Measurements from ENCODE around the gene TENT4A. TPM values are rescaled to one million over a fixed set of nuclear protein-coding genes. Genes with fewer than 3 reads are reported as not detected.

The TENT4A gene
- total and polyA plus RNA-seq, 7 experiments from 2014 or later: 1.6 to 61.4 (median 50.7) TPM

- Mint-ChIP-seq H3K9me3 (no peaks in the 10 kb centered on the region), H3K27me3 (peaks cover 0 to 14% (median 13%) of the 10 kb centered on the region in 5 donors), H3K36me3 (no peaks in the 10 kb centered on the region), H3K4me3 (no peak overlapping the region), H3K4me1 (peaks cover 0 to 7% (median 3%) of the 10 kb centered on the region in 7 donors), H3K27ac (no peak overlapping the region)
- Histone ChIP-seq H3K4me3 (ENCODE audit: low read length) (no peak overlapping the region), H3K27me3 (ENCODE audit: control insufficient read depth in 2 of 2, insufficient read depth in 2 of 2, low read length in 2 of 2) (no peaks in the 10 kb centered on the region), H3K9me3 (ENCODE audit: control insufficient read depth in 2 of 3, low read length in 3 of 3) (no peaks in the 10 kb centered on the region), H3K36me3 (ENCODE audit: control insufficient read depth in 2 of 3, insufficient read depth in 3 of 3, low read length in 3 of 3) (no peaks in the 10 kb centered on the region), H3K4me1 (ENCODE audit: control insufficient read depth in 2 of 2, insufficient read depth in 2 of 2, low read length in 2 of 2) (no peaks in the 10 kb centered on the region), H3K27ac (ENCODE audit: low read depth, low read length) (no peak overlapping the region)
- ATAC-seq (no peak), DNase-seq (no peak)
- CTCF ChIA-PET: no interaction called here
- POLR2A ChIA-PET: no interaction called here
- intact Hi-C loops (cut with micrococcal nuclease): no loop called here
Measured at GRCh38 chr5:6786786-6787495, 73.7 kb downstream of the TENT4A start.

GRCh38 chr5:6787941-6788340 is 74.7 kb downstream of the TENT4A start:
- ChIA-PET CTCF (no interaction called here), POLR2A (no interaction called here)
- Mint-ChIP-seq H3K4me1 (peaks cover under 1 to 8% (median 5%) of the 10 kb centered on the region in 7 donors), H3K27ac (no peak overlapping the region), H3K4me3 (no peak overlapping the region), H3K36me3 (no peaks in the 10 kb centered on the region), H3K27me3 (peaks cover under 1 to 19% (median 8%) of the 10 kb centered on the region in 5 donors), H3K9me3 (no peaks in the 10 kb centered on the region)
- ATAC-seq: no peak
- intact Hi-C loops (cut with micrococcal nuclease): no loop called here
- Histone ChIP-seq H3K27me3 (ENCODE audit: control insufficient read depth in 2 of 2, insufficient read depth in 2 of 2, low read length in 2 of 2) (no peaks in the 10 kb centered on the region), H3K9me3 (ENCODE audit: control insufficient read depth in 2 of 3, low read length in 3 of 3) (no peaks in the 10 kb centered on the region), H3K27ac (ENCODE audit: low read depth, low read length) (no peak overlapping the region), H3K4me1 (ENCODE audit: control insufficient read depth in 2 of 2, insufficient read depth in 2 of 2, low read length in 2 of 2) (no peaks in the 10 kb centered on the region), H3K4me3 (ENCODE audit: low read length) (no peak overlapping the region), H3K36me3 (ENCODE audit: control insufficient read depth in 2 of 3, insufficient read depth in 3 of 3, low read length in 3 of 3) (no peaks in the 10 kb centered on the region)
- DNase-seq: no peak

GRCh38 chr5:6788439-6788838 is 75.2 kb downstream of the TENT4A start:
- ChIA-PET POLR2A (no interaction called here), CTCF (no interaction called here)
- no peak overlapping the region for H3K27ac ChIP-seq (ENCODE audit: low read depth, low read length)
- intact Hi-C loops (cut with micrococcal nuclease): no loop called here
- H3K4me3 ChIP-seq (ENCODE audit: low read length): no peak overlapping the region
- H3K4me1 Mint-ChIP-seq: peaks cover 5 to 12% (median 10%) of the 10 kb centered on the region in 7 donors
- peaks cover 5 to 22% (median 6%) of the 10 kb centered on the region in 5 donors for H3K27me3 Mint-ChIP-seq
- no peaks in the 10 kb centered on the region for H3K9me3 Mint-ChIP-seq
- no peak overlapping the region for H3K27ac Mint-ChIP-seq
- DNase-seq: no peak
- H3K9me3 ChIP-seq (ENCODE audit: control insufficient read depth in 2 of 3, low read length in 3 of 3): no peaks in the 10 kb centered on the region
- H3K36me3 ChIP-seq (ENCODE audit: control insufficient read depth in 2 of 3, insufficient read depth in 3 of 3, low read length in 3 of 3): no peaks in the 10 kb centered on the region
- H3K4me3 Mint-ChIP-seq: no peak overlapping the region
- ATAC-seq: no peak
- no peaks in the 10 kb centered on the region for H3K36me3 Mint-ChIP-seq
- no peaks in the 10 kb centered on the region for H3K4me1 ChIP-seq (ENCODE audit: control insufficient read depth in 2 of 2, insufficient read depth in 2 of 2, low read length in 2 of 2)
- H3K27me3 ChIP-seq (ENCODE audit: control insufficient read depth in 2 of 2, insufficient read depth in 2 of 2, low read length in 2 of 2): no peaks in the 10 kb centered on the region

- intact Hi-C loops (cut with micrococcal nuclease): no loop called here
- DNase-seq: no peak
- peaks cover 3 to 22% (median 5%) of the 10 kb centered on the region in 5 donors for H3K27me3 Mint-ChIP-seq
- Histone ChIP-seq H3K36me3 (ENCODE audit: control insufficient read depth in 2 of 3, insufficient read depth in 3 of 3, low read length in 3 of 3) (no peaks in the 10 kb centered on the region), H3K4me3 (ENCODE audit: low read length) (no peak overlapping the region), H3K9me3 (ENCODE audit: control insufficient read depth in 2 of 3, low read length in 3 of 3) (no peaks in the 10 kb centered on the region), H3K27me3 (ENCODE audit: control insufficient read depth in 2 of 2, insufficient read depth in 2 of 2, low read length in 2 of 2) (no peaks in the 10 kb centered on the region), H3K27ac (ENCODE audit: low read depth, low read length) (no peak overlapping the region), H3K4me1 (ENCODE audit: control insufficient read depth in 2 of 2, insufficient read depth in 2 of 2, low read length in 2 of 2) (no peaks in the 10 kb centered on the region)
- ChIA-PET POLR2A (no interaction called here), CTCF (no interaction called here)
- no peak overlapping the region for H3K4me3 Mint-ChIP-seq
- H3K4me1 Mint-ChIP-seq: peaks cover 5 to 16% (median 12%) of the 10 kb centered on the region in 7 donors
- H3K27ac Mint-ChIP-seq: no peak overlapping the region
- no peaks in the 10 kb centered on the region for H3K36me3 Mint-ChIP-seq
- ATAC-seq: no peak
- H3K9me3 Mint-ChIP-seq: no peaks in the 10 kb centered on the region
Measured at GRCh38 chr5:6788956-6789649, 75.9 kb downstream of the TENT4A start.

GRCh38 chr5:6790346-6790865 is 77.2 kb downstream of the TENT4A start:
- H3K9me3 ChIP-seq (ENCODE audit: control insufficient read depth in 2 of 3, low read length in 3 of 3): no peaks in the 10 kb centered on the region
- no peak overlapping the region for H3K4me3 Mint-ChIP-seq
- CTCF ChIA-PET: no interaction called here

GRCh38 chr5:6791031-6791430 is 77.8 kb downstream of the TENT4A start:
- Mint-ChIP-seq H3K9me3 (no peaks in the 10 kb centered on the region), H3K4me3 (no peak overlapping the region), H3K4me1 (peaks cover 4 to 16% (median 9%) of the 10 kb centered on the region in 7 donors), H3K27ac (peak overlapping the region in 1 of 9 donors; percentile 13), H3K36me3 (no peaks in the 10 kb centered on the region), H3K27me3 (peaks cover 0 to 22% (median 5%) of the 10 kb centered on the region in 5 donors)
- CTCF ChIA-PET: no interaction called here
- no peak for DNase-seq
- POLR2A ChIA-PET: no interaction called here
- Histone ChIP-seq H3K27ac (ENCODE audit: low read depth, low read length) (no peak overlapping the region), H3K27me3 (ENCODE audit: control insufficient read depth in 2 of 2, insufficient read depth in 2 of 2, low read length in 2 of 2) (no peaks in the 10 kb centered on the region), H3K4me1 (ENCODE audit: control insufficient read depth in 2 of 2, insufficient read depth in 2 of 2, low read length in 2 of 2) (no peaks in the 10 kb centered on the region), H3K36me3 (ENCODE audit: control insufficient read depth in 2 of 3, insufficient read depth in 3 of 3, low read length in 3 of 3) (no peaks in the 10 kb centered on the region), H3K4me3 (ENCODE audit: low read length) (no peak overlapping the region), H3K9me3 (ENCODE audit: control insufficient read depth in 2 of 3, low read length in 3 of 3) (no peaks in the 10 kb centered on the region)
- ATAC-seq: no peak
- intact Hi-C loops (cut with micrococcal nuclease): no loop called here

More at GRCh38 chr5:6790346-6790865, 77.2 kb downstream of the TENT4A start:
- Histone ChIP-seq H3K4me1 (ENCODE audit: control insufficient read depth in 2 of 2, insufficient read depth in 2 of 2, low read length in 2 of 2) (no peaks in the 10 kb centered on the region), H3K27me3 (ENCODE audit: control insufficient read depth in 2 of 2, insufficient read depth in 2 of 2, low read length in 2 of 2) (no peaks in the 10 kb centered on the region), H3K36me3 (ENCODE audit: control insufficient read depth in 2 of 3, insufficient read depth in 3 of 3, low read length in 3 of 3) (no peaks in the 10 kb centered on the region), H3K4me3 (ENCODE audit: low read length) (no peak overlapping the region), H3K27ac (ENCODE audit: low read depth, low read length) (no peak overlapping the region)
- no peaks in the 10 kb centered on the region for H3K9me3 Mint-ChIP-seq
- DNase-seq (no peak), ATAC-seq (no peak)
- peaks cover 5 to 16% (median 12%) of the 10 kb centered on the region in 7 donors for H3K4me1 Mint-ChIP-seq
- POLR2A ChIA-PET: no interaction called here
- intact Hi-C loops (cut with micrococcal nuclease): no loop called here
- peaks cover 0 to 22% (median 5%) of the 10 kb centered on the region in 5 donors for H3K27me3 Mint-ChIP-seq
- H3K27ac Mint-ChIP-seq: no peak overlapping the region
- no peaks in the 10 kb centered on the region for H3K36me3 Mint-ChIP-seq
